BE2C (cell line): ENCODE data around the gene ZNF573. TPM values are rescaled to one million over a fixed set of nuclear protein-coding genes. Genes with fewer than 3 reads are reported as not detected.
"Not testable (repeated sequence)": the region's sequence is repeated elsewhere in the genome, so short reads cannot be mapped to it uniquely, and the experiment has no call there.

Source experiments
- DNase-seq: peaks from one replicate; pipeline ENCODE4 v3.0.0-alpha.2; 2020
- H3K27me3 ChIP-seq: fragments of 250-450 bp; sonication (Bioruptor Pico); 2 replicates; pipeline ENCODE4 v1.5.1; 2020; ENCODE audit warnings: mild to moderate bottlenecking
- H3K36me3 ChIP-seq: fragments of 250-450 bp; sonication (Bioruptor Pico); 2 replicates; pipeline ENCODE4 v1.5.1; 2020; ENCODE audit warnings: mild to moderate bottlenecking
- H3K4me1 ChIP-seq: fragments of 250-450 bp; sonication (Bioruptor Pico); 2 replicates; pipeline ENCODE4 v1.5.1; 2020
- H3K4me3 ChIP-seq: 2 replicates; pipeline ENCODE4 v1.5.1; 2011; ENCODE audit warnings: low read depth, low read length
- H3K9me3 ChIP-seq: fragments of 250-450 bp; sonication (Bioruptor Pico); 2 replicates; pipeline ENCODE4 v1.5.1; 2020
- CTCF ChIP-seq: IDR thresholded peaks from 2 replicates; pipeline ENCODE4 v1.5.1; 2012; ENCODE audit warnings: mild to moderate bottlenecking, low read depth, low read length
- polyA plus RNA-seq: library from polyadenylated mRNA; unstranded; fragments of >200 nt; gene quantifications from one replicate; pipeline ENCODE4 v1.2.1, GENCODE V29; 2012; ENCODE audit warnings: low read depth, missing spikeins; ENCODE audit not compliant: insufficient read length, insufficient read depth

The ZNF573 gene
- polyA plus RNA-seq: 3.2 TPM

- Histone ChIP-seq H3K4me3 (peak within 1 kb of the TSS; percentile 99), H3K27me3 (no peaks in the 10 kb centered on the region), H3K4me1 (no peaks in the 10 kb centered on the region), H3K9me3 (no peaks in the 10 kb centered on the region), H3K36me3 (no peaks in the 10 kb centered on the region)
- no peak for TF ChIP-seq CTCF
- DNase-seq: peak; percentile 85
Observed at GRCh38 chr19:37779127-37780005, at the start of gene ZNF573. ZNF573 (minus strand) TSS chr19:37779586; CDS start chr19:37773729, 5,857 bp downstream.

- DNase-seq: peak; percentile 85
- peak overlapping the region; percentile 64 for H3K4me3 ChIP-seq
- peaks cover 8% of the 10 kb centered on the region for H3K9me3 ChIP-seq
Observed at GRCh38 chr19:37817180-37817981, 38.0 kb upstream of the ZNF573 start.

GRCh38 chr19:37815611-37816010 is 36.2 kb upstream of the ZNF573 start:
- not testable (repeated sequence) for DNase-seq, H3K4me1 ChIP-seq, H3K4me3 ChIP-seq, H3K9me3 ChIP-seq, H3K36me3 ChIP-seq, H3K27me3 ChIP-seq

More at GRCh38 chr19:37817180-37817981, 38.0 kb upstream of the ZNF573 start:
- Histone ChIP-seq H3K27me3 (no peaks in the 10 kb centered on the region), H3K36me3 (no peaks in the 10 kb centered on the region), H3K4me1 (no peaks in the 10 kb centered on the region)
- no peak for TF ChIP-seq CTCF

- no peak for DNase-seq
- Histone ChIP-seq H3K4me3 (no peak overlapping the region), H3K9me3 (peaks cover 6% of the 10 kb centered on the region), H3K27me3 (no peaks in the 10 kb centered on the region), H3K4me1 (no peaks in the 10 kb centered on the region), H3K36me3 (no peaks in the 10 kb centered on the region)
- no peak for TF ChIP-seq CTCF
Observed at GRCh38 chr19:37813340-37813739, 34.0 kb upstream of the ZNF573 start.

- H3K4me3 ChIP-seq: no peak overlapping the region
- no peaks in the 10 kb centered on the region for H3K9me3 ChIP-seq
- no peaks in the 10 kb centered on the region for H3K27me3 ChIP-seq
- H3K4me1 ChIP-seq: no peaks in the 10 kb centered on the region
- no peak for DNase-seq
- TF ChIP-seq CTCF: no peak
- no peaks in the 10 kb centered on the region for H3K36me3 ChIP-seq
Observed at GRCh38 chr19:37809366-37809765, 30.0 kb upstream of the ZNF573 start.

GRCh38 chr19:37803249-37803840 is 24.0 kb upstream of the ZNF573 start:
- no peaks in the 10 kb centered on the region for H3K36me3 ChIP-seq
- no peaks in the 10 kb centered on the region for H3K4me1 ChIP-seq
- peaks cover 5% of the 10 kb centered on the region; the same call in 1 of the 2 replicates for H3K9me3 ChIP-seq
- TF ChIP-seq CTCF: no peak
- no peak overlapping the region for H3K4me3 ChIP-seq
- H3K27me3 ChIP-seq: no peaks in the 10 kb centered on the region
- DNase-seq: no peak
